Lower lobe of right lung (tissue), 2 donors: ENCODE measurements around the gene ZNF488. TPM values are rescaled to one million over a fixed set of nuclear protein-coding genes. Genes with fewer than 3 reads are reported as not detected.

Experiments used
- ATAC-seq, 2 donors: fragments of 200-7000 bp; cut with Tn5 transposase; one replicate each; pipeline ENCODE4 v1.9.1; 2020 to 2022; ENCODE audit warnings: mild to moderate bottlenecking in 2 of 2, moderate library complexity in 2 of 2
- DNase-seq: peaks from one replicate; pipeline ENCODE4 v3.0.0-alpha.2; 2020
- H3K27ac ChIP-seq: fragments of 200-600 bp; one replicate; pipeline ENCODE4 v1.8.0; 2022
- H3K27me3 ChIP-seq: fragments of 200-600 bp; one replicate; pipeline ENCODE4 v1.8.0; 2022; ENCODE audit warnings: low read depth
- H3K36me3 ChIP-seq: fragments of 200-600 bp; one replicate; pipeline ENCODE4 v1.8.0; 2022; ENCODE audit warnings: mild to moderate bottlenecking
- H3K4me1 ChIP-seq: fragments of 200-600 bp; one replicate; pipeline ENCODE4 v1.8.0; 2022
- H3K4me3 ChIP-seq: fragments of 200-600 bp; one replicate; pipeline ENCODE4 v1.8.0; 2022; ENCODE audit warnings: mild to moderate bottlenecking
- H3K9me3 ChIP-seq: fragments of 200-600 bp; one replicate; pipeline ENCODE4 v1.8.0; 2022
- CTCF ChIP-seq: fragments of 200-600 bp; IDR thresholded peaks from one replicate; pipeline ENCODE4 v1.8.0; 2022; ENCODE audit warnings: antibody characterized with exemption, mild to moderate bottlenecking
- intact Hi-C: fragments of 100-400 bp; cut with DNase I; formaldehyde crosslinking; loops from one replicate; pipeline ENCODE4 v1.11.0; 2022
- total RNA-seq: library from RNA; stranded (reverse); fragmentation: NEBNext Ultra II Directional; extraction: Animal tissue kit (Norgen Biotek cat#: 25700); gene quantifications from one replicate; pipeline ENCODE4 v1.2.1, GENCODE V29; 2021
- donor health status: DM: no; HTN: yes; CAD: no; lungs with severe emphysema.

The ZNF488 gene
- total RNA-seq, 1 donor from 2014 or later = 0.38 TPM

- no peak for DNase-seq
- peak in 1 of 2 donors; percentile 13 for ATAC-seq
- H3K4me3 ChIP-seq = no peak overlapping the region
- H3K36me3 ChIP-seq = no peaks in the 10 kb centered on the region
- TF ChIP-seq CTCF = no peak
- peaks cover 4% of the 10 kb centered on the region for H3K27me3 ChIP-seq
- H3K27ac ChIP-seq = no peak overlapping the region
- no peaks in the 10 kb centered on the region for H3K4me1 ChIP-seq
- no peaks in the 10 kb centered on the region for H3K9me3 ChIP-seq
- intact Hi-C loops = no loop called here
Measured at GRCh38 chr10:47339186-47339735, 44.8 kb downstream of the ZNF488 start.

GRCh38 chr10:47337310-47337709 lies 46.8 kb downstream of the ZNF488 start:
- no peak for ATAC-seq
- intact Hi-C loops = no loop called here
- DNase-seq = no peak
- no peaks in the 10 kb centered on the region for H3K36me3 ChIP-seq
- peaks cover 4% of the 10 kb centered on the region for H3K27me3 ChIP-seq
- no peak overlapping the region for H3K4me3 ChIP-seq
- no peak for TF ChIP-seq CTCF
- no peaks in the 10 kb centered on the region for H3K9me3 ChIP-seq
- H3K4me1 ChIP-seq = no peaks in the 10 kb centered on the region
- no peak overlapping the region for H3K27ac ChIP-seq

GRCh38 chr10:47336387-47337134 lies 47.5 kb downstream of the ZNF488 start:
- Histone ChIP-seq H3K27me3 (peaks cover 4% of the 10 kb centered on the region), H3K36me3 (no peaks in the 10 kb centered on the region), H3K27ac (no peak overlapping the region), H3K9me3 (no peaks in the 10 kb centered on the region), H3K4me3 (no peak overlapping the region), H3K4me1 (no peaks in the 10 kb centered on the region)
- DNase-seq = no peak
- intact Hi-C loops = no loop called here
- TF ChIP-seq CTCF = no peak
- ATAC-seq = no peak

- TF ChIP-seq CTCF = no peak
- Histone ChIP-seq H3K27ac (no peak overlapping the region), H3K36me3 (no peaks in the 10 kb centered on the region), H3K4me3 (no peak overlapping the region), H3K9me3 (no peaks in the 10 kb centered on the region), H3K4me1 (no peaks in the 10 kb centered on the region), H3K27me3 (peaks cover 4% of the 10 kb centered on the region)
- ATAC-seq (no peak), DNase-seq (no peak)
- intact Hi-C loops = no loop called here
Measured at GRCh38 chr10:47335906-47336305, 48.2 kb downstream of the ZNF488 start.

- no peak for TF ChIP-seq CTCF
- DNase-seq = no peak
- H3K27ac ChIP-seq = no peak overlapping the region
- H3K4me1 ChIP-seq = no peaks in the 10 kb centered on the region
- no peak for ATAC-seq
- H3K9me3 ChIP-seq = no peaks in the 10 kb centered on the region
- no peak overlapping the region for H3K4me3 ChIP-seq
- H3K27me3 ChIP-seq = no peaks in the 10 kb centered on the region
- no peaks in the 10 kb centered on the region for H3K36me3 ChIP-seq
- intact Hi-C loops = no loop called here
Measured at GRCh38 chr10:47334466-47335295, 49.4 kb downstream of the ZNF488 start.
